HCT116 (cell line): ENCODE data around the gene APH1B.

ENCODE experiments used
- ELF1 ChIP-seq: IDR thresholded peaks from 2 replicates; pipeline ENCODE4 v1.6.1; 2012; ENCODE audit warnings: low read depth, borderline replicate concordance
- JUND ChIP-seq: IDR thresholded peaks from 2 replicates; pipeline ENCODE4 v1.6.1; 2012
- POLR2A ChIP-seq: IDR thresholded peaks from 2 replicates; pipeline ENCODE4 v1.7.0; 2011; ENCODE audit warnings: borderline replicate concordance; ENCODE audit not compliant: insufficient read depth, insufficient read length; ENCODE audit errors: extremely low read depth
- RAD21 ChIP-seq: IDR thresholded peaks from 2 replicates; pipeline ENCODE4 v1.6.1; 2012; ENCODE audit warnings: low read depth, mild to moderate bottlenecking
- ZFX ChIP-seq: fragments of 450-650 bp; IDR thresholded peaks from 2 replicates; pipeline ENCODE4 v1.6.1; 2017
- TF ChIP-seq, protein P1 (sequence below), 3 experiments: fragments of 200-600 bp in 1 of 3; sonication (generic) in 1 of 3; IDR thresholded peaks in 2 of 3; conservative IDR thresholded peaks in 1 of 3; 2 replicates each; pipeline ENCODE4 v1.5.1; 2012 to 2017; ENCODE audit warnings: low read depth in 2 of 3, low read length in 2 of 3, antibody characterized with exemption in 1 of 3, borderline replicate concordance in 1 of 3, control low read depth in 1 of 3, mild to moderate bottlenecking in 1 of 3, mixed read lengths in 1 of 3, mixed run types in 1 of 3, moderate library complexity in 1 of 3; ENCODE audit not compliant: insufficient read depth in 1 of 3
- TF ChIP-seq, protein P2 (sequence below): IDR thresholded peaks from 2 replicates; pipeline ENCODE4 v1.6.1; 2012; ENCODE audit warnings: low read depth

DNA sequence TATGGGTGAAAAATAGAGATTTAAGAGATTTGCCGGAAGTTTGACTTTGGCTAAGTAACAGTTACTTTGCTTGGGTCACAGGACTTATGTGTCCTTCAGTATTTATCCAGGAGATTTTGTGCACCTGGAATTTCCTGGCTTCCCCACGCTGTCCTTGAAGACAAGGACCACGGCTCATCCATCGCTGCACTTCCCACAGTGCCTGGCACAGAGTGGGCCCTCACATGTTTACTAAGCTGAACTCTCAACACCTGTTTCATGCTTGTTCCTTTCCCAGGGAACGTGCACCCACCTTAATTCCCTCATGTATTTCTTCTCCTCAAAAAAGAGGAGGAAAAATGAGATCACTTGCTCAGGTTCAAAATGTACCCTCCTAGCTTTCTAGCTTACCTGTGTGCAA lies 72.2 kb downstream of the APH1B start:
- TF ChIP-seq, protein P1, sequence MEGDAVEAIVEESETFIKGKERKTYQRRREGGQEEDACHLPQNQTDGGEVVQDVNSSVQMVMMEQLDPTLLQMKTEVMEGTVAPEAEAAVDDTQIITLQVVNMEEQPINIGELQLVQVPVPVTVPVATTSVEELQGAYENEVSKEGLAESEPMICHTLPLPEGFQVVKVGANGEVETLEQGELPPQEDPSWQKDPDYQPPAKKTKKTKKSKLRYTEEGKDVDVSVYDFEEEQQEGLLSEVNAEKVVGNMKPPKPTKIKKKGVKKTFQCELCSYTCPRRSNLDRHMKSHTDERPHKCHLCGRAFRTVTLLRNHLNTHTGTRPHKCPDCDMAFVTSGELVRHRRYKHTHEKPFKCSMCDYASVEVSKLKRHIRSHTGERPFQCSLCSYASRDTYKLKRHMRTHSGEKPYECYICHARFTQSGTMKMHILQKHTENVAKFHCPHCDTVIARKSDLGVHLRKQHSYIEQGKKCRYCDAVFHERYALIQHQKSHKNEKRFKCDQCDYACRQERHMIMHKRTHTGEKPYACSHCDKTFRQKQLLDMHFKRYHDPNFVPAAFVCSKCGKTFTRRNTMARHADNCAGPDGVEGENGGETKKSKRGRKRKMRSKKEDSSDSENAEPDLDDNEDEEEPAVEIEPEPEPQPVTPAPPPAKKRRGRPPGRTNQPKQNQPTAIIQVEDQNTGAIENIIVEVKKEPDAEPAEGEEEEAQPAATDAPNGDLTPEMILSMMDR (IDR thresholded peaks at IDR 0.05 in 2 of 3, conservative IDR thresholded peaks at IDR 0.05 in 1 of 3; ENCODE audit: borderline replicate concordance in 1 of 3, insufficient read depth in 1 of 3, low read depth in 2 of 3, low read length in 2 of 3) = no peak
- TF ChIP-seq RAD21 (no peak), POLR2A (no peak), ELF1 (no peak), JUND (no peak), ZFX (no peak)
- TF ChIP-seq, protein P2, sequence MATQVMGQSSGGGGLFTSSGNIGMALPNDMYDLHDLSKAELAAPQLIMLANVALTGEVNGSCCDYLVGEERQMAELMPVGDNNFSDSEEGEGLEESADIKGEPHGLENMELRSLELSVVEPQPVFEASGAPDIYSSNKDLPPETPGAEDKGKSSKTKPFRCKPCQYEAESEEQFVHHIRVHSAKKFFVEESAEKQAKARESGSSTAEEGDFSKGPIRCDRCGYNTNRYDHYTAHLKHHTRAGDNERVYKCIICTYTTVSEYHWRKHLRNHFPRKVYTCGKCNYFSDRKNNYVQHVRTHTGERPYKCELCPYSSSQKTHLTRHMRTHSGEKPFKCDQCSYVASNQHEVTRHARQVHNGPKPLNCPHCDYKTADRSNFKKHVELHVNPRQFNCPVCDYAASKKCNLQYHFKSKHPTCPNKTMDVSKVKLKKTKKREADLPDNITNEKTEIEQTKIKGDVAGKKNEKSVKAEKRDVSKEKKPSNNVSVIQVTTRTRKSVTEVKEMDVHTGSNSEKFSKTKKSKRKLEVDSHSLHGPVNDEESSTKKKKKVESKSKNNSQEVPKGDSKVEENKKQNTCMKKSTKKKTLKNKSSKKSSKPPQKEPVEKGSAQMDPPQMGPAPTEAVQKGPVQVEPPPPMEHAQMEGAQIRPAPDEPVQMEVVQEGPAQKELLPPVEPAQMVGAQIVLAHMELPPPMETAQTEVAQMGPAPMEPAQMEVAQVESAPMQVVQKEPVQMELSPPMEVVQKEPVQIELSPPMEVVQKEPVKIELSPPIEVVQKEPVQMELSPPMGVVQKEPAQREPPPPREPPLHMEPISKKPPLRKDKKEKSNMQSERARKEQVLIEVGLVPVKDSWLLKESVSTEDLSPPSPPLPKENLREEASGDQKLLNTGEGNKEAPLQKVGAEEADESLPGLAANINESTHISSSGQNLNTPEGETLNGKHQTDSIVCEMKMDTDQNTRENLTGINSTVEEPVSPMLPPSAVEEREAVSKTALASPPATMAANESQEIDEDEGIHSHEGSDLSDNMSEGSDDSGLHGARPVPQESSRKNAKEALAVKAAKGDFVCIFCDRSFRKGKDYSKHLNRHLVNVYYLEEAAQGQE = no peak
